ENCODE results near the gene CXXC1. TPM values are rescaled to one million over a fixed set of nuclear protein-coding genes. Genes with fewer than 3 reads are reported as not detected.

CXXC1 gene
- total and polyA plus RNA-seq, 4 donors: 21.7 to 38.4 (median 30.0) TPM

- no peak overlapping the region for H3K27ac ChIP-seq (ENCODE audit: low read depth in 1 of 2, low read length in 2 of 2)
These were observed 1.6 kb upstream of the CXXC1 start for GRCh38 chr18:50289108-50289443.

More at GRCh38 chr18:50289108-50289443, 1.6 kb upstream of the CXXC1 start:
- H3K36me3 ChIP-seq (ENCODE audit: control insufficient read depth in 4 of 4, insufficient read depth in 3 of 4, low read depth in 1 of 4, low read length in 3 of 4): peaks cover 2 to 13% (median 7%) of the 10 kb centered on the region in 4 donors
- peaks cover 0 to 7% (median 4%) of the 10 kb centered on the region in 4 donors for H3K4me1 ChIP-seq (ENCODE audit: control insufficient read depth in 4 of 4, insufficient read depth in 4 of 4, low read length in 3 of 4)
- WGBS: 78% methylated on average over 4 of the region's 4 CpGs
- TF ChIP-seq RXRA (IDR thresholded peaks at IDR 0.05) (no peak), RAD21 (IDR thresholded peaks at IDR 0.05) (no peak), SP1 (IDR thresholded peaks at IDR 0.05) (no peak), HNF4G (IDR thresholded peaks at IDR 0.05) (no peak), ZBTB33 (IDR thresholded peaks at IDR 0.05) (no peak), CTCF (IDR thresholded peaks at IDR 0.05; ENCODE audit: low read depth, low read length, missing input control) (no peak), FOXA1 (IDR thresholded peaks at IDR 0.05) (no peak), HNF4A (conservative IDR thresholded peaks at IDR 0.05) (no peak), REST (IDR thresholded peaks at IDR 0.05) (no peak), TAF1 (conservative IDR thresholded peaks at IDR 0.05) (no peak), EGR1 (IDR thresholded peaks at IDR 0.05; ENCODE audit: low read depth in 2 of 2) (no peak), YY1 (IDR thresholded peaks at IDR 0.05) (no peak), ATF3 (IDR thresholded peaks at IDR 0.05) (no peak), JUND (IDR thresholded peaks at IDR 0.05) (no peak), MAX (IDR thresholded peaks at IDR 0.05) (no peak), FOXA2 (IDR thresholded peaks at IDR 0.05) (no peak), GABPA (IDR thresholded peaks at IDR 0.05 in 1 of 2, conservative IDR thresholded peaks at IDR 0.05 in 1 of 2) (no peak)
- DNase-seq (ENCODE audit: low spot score): no peak
- H3K9ac ChIP-seq (ENCODE audit: low read depth in 1 of 2, low read length in 2 of 2): no peak overlapping the region
- H3K9me3 ChIP-seq (ENCODE audit: control insufficient read depth in 4 of 4, low read length in 3 of 4): no peaks in the 10 kb centered on the region
- no peaks in the 10 kb centered on the region for H3K27me3 ChIP-seq (ENCODE audit: control insufficient read depth in 4 of 4, insufficient read depth in 4 of 4, low read length in 3 of 4)
- no peak overlapping the region for H3K4me3 ChIP-seq (ENCODE audit: low read depth in 1 of 3, low read length in 3 of 3)
